Loucy (cell line): ENCODE measurements around the gene SSBP3.

Source experiments
- H2AFZ ChIP-seq: fragments of 200-600 bp; sonication (generic); 2 replicates; pipeline ENCODE4 v1.6.0; 2016; ENCODE audit warnings: antibody characterized with exemption, mild to moderate bottlenecking, low read length, moderate library complexity
- H3F3A ChIP-seq: fragments of 200-600 bp; 2 replicates; pipeline ENCODE4 v1.6.0; 2016; ENCODE audit warnings: antibody characterized with exemption, low read depth, mild to moderate bottlenecking
- H3K27me3 ChIP-seq: fragments of 200-600 bp; sonication (generic); 2 replicates; pipeline ENCODE4 v1.6.1; 2014; ENCODE audit warnings: low read length, mild to moderate bottlenecking; ENCODE audit not compliant: insufficient read depth, poor library complexity, severe bottlenecking
- H3K36me3 ChIP-seq: fragments of 200-600 bp; sonication (generic); 2 replicates; pipeline ENCODE4 v1.6.1; 2016; ENCODE audit warnings: low read length; ENCODE audit not compliant: insufficient read depth
- H3K4me1 ChIP-seq: fragments of 200-600 bp; sonication (generic); 2 replicates; pipeline ENCODE4 v1.5.1; 2014; ENCODE audit warnings: low read length, mild to moderate bottlenecking; ENCODE audit not compliant: insufficient read depth, poor library complexity, severe bottlenecking
- H3K4me2 ChIP-seq: fragments of 200-600 bp; sonication (generic); 2 replicates; pipeline ENCODE4 v1.6.0; 2014; ENCODE audit warnings: antibody characterized with exemption, low read length, low read depth, mild to moderate bottlenecking; ENCODE audit not compliant: poor library complexity, severe bottlenecking
- H3K4me3 ChIP-seq: fragments of 200-600 bp; sonication (generic); 2 replicates; pipeline ENCODE4 v1.5.1; 2014; ENCODE audit warnings: low read length, mild to moderate bottlenecking, mixed read lengths; ENCODE audit not compliant: poor library complexity, severe bottlenecking
- H3K79me2 ChIP-seq: fragments of 200-600 bp; sonication (generic); 2 replicates; pipeline ENCODE4 v1.6.1; 2014; ENCODE audit warnings: low read length; ENCODE audit not compliant: insufficient read depth
- H3K9ac ChIP-seq: fragments of 200-600 bp; sonication (generic); 2 replicates; pipeline ENCODE4 v1.6.0; 2014; ENCODE audit warnings: mild to moderate bottlenecking, low read depth, low read length, moderate library complexity; ENCODE audit not compliant: poor library complexity, severe bottlenecking
- H3K9me2 ChIP-seq: fragments of 200-600 bp; sonication (generic); replicated peaks from 2 replicates; pipeline ENCODE4 v1.6.1; 2016; ENCODE audit warnings: low read depth, low read length, mixed read lengths
- H3K9me3 ChIP-seq: fragments of 200-600 bp; sonication (generic); 2 replicates; pipeline ENCODE4 v1.6.1; 2014; ENCODE audit warnings: mild to moderate bottlenecking, antibody characterized with exemption, low read length, low read depth; ENCODE audit not compliant: insufficient read depth
- H4K20me1 ChIP-seq: fragments of 200-600 bp; sonication (generic); 2 replicates; pipeline ENCODE4 v1.6.0; 2014; ENCODE audit warnings: antibody characterized with exemption, low read length, mild to moderate bottlenecking; ENCODE audit not compliant: insufficient read depth, poor library complexity, severe bottlenecking
- EZH2phosphoT487 ChIP-seq: fragments of 200-600 bp; IDR thresholded peaks from 2 replicates; pipeline ENCODE4 v1.6.1; 2018; ENCODE audit warnings: antibody characterized with exemption, mild to moderate bottlenecking, moderate library complexity, borderline replicate concordance
- TF ChIP-seq, protein P1 (sequence below): fragments of 200-600 bp; sonication (generic); conservative IDR thresholded peaks from 2 replicates; pipeline ENCODE4 v1.5.1; 2014; ENCODE audit warnings: mild to moderate bottlenecking, antibody characterized with exemption, low read length

The SSBP3 gene

DNA sequence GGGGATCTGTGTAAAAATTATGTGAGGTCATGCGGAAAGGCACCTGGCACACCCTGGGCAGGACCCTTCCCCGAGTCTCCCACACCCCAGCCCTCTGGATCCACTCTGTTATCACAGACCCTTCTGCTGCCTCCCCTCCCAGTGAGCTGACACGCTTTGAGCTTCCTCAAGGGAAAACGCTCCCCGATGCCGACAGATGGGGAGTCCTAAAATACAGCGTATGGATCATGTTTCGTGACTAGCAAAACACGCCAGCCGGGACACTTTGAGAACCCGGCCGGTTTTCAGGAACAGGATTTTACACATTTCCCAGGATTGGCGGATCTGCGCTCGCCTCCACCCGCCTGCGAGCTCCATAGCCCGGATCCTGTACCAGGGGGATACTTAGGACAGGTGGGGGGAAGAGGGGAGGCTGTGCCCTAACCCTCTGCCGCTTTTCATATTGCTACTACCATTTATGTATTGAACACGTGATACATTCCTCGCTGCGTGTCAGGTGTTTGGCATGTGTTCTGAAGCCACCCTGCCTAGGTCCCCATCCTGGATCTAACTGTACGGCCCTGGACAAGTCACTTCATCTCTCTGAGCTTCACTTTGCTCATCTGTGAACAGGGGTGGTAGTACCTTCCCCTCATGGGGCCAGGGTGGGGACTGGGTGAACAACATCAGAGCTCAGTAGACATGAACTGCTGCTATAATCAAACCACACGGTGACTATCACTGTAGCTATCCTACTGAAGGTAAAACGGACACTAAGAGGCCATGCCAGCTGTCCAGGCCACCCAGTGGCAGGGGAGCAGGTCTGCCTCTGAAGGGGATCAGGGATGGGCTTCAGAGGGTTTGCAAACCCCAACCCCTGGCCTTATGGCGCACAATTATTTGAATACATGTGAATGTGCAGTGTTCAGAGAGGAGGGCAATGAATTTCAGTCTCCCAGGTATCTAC, 63.2 kb downstream of the SSBP3 start:
- H3K79me2 ChIP-seq: peaks cover 88% of the 10 kb centered on the region; the same call in 1 of the 2 replicates
- TF ChIP-seq, protein P1, sequence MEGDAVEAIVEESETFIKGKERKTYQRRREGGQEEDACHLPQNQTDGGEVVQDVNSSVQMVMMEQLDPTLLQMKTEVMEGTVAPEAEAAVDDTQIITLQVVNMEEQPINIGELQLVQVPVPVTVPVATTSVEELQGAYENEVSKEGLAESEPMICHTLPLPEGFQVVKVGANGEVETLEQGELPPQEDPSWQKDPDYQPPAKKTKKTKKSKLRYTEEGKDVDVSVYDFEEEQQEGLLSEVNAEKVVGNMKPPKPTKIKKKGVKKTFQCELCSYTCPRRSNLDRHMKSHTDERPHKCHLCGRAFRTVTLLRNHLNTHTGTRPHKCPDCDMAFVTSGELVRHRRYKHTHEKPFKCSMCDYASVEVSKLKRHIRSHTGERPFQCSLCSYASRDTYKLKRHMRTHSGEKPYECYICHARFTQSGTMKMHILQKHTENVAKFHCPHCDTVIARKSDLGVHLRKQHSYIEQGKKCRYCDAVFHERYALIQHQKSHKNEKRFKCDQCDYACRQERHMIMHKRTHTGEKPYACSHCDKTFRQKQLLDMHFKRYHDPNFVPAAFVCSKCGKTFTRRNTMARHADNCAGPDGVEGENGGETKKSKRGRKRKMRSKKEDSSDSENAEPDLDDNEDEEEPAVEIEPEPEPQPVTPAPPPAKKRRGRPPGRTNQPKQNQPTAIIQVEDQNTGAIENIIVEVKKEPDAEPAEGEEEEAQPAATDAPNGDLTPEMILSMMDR: no peak
- TF ChIP-seq EZH2phosphoT487: no peak
- H3K9me3 ChIP-seq: no peaks in the 10 kb centered on the region
- H3K9ac ChIP-seq: no peak overlapping the region
- H2AFZ ChIP-seq: no peak overlapping the region
- H3K4me3 ChIP-seq: no peak overlapping the region
- peaks cover 17% of the 10 kb centered on the region for H4K20me1 ChIP-seq
- H3K27me3 ChIP-seq: no peaks in the 10 kb centered on the region
- H3F3A ChIP-seq: no peaks in the 10 kb centered on the region
- H3K36me3 ChIP-seq: peaks cover 23% of the 10 kb centered on the region; the same call in 1 of the 2 replicates
- H3K4me1 ChIP-seq: no peaks in the 10 kb centered on the region
- no peaks in the 10 kb centered on the region for H3K9me2 ChIP-seq
- no peak overlapping the region for H3K4me2 ChIP-seq

DNA sequence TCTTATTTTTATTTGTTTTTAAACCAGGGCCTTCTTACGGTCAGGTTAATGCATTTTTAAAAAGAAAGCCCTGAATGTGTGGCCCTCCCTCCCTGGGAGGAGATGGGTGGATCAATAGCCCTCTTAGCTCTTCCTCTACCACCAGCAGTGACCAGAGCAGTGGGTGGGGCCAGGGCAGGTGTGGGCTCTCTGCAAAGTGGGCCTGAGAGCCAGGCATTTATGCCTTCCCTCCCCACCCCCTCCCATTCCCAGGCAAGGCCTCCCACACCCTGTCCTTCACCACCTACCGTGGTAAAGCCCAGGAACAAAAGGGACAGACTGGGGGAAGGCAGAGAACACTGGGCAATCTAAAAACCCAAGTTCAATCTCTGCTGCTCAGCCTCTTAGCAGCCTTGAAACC, 63.9 kb downstream of the SSBP3 start:
- no peak overlapping the region for H3K9ac ChIP-seq
- H3K4me2 ChIP-seq: no peak overlapping the region
- no peaks in the 10 kb centered on the region for H3K9me3 ChIP-seq
- H3K79me2 ChIP-seq: peaks cover 88% of the 10 kb centered on the region; the same call in 1 of the 2 replicates
- no peak overlapping the region for H2AFZ ChIP-seq
- H3K4me1 ChIP-seq: no peaks in the 10 kb centered on the region
- peaks cover 18% of the 10 kb centered on the region for H4K20me1 ChIP-seq
- H3K4me3 ChIP-seq: no peak overlapping the region
- no peaks in the 10 kb centered on the region for H3F3A ChIP-seq
- H3K9me2 ChIP-seq: no peaks in the 10 kb centered on the region
- TF ChIP-seq, protein P1: no peak
- no peak for TF ChIP-seq EZH2phosphoT487
- H3K36me3 ChIP-seq: peaks cover 23% of the 10 kb centered on the region; the same call in 1 of the 2 replicates
- no peaks in the 10 kb centered on the region for H3K27me3 ChIP-seq

DNA sequence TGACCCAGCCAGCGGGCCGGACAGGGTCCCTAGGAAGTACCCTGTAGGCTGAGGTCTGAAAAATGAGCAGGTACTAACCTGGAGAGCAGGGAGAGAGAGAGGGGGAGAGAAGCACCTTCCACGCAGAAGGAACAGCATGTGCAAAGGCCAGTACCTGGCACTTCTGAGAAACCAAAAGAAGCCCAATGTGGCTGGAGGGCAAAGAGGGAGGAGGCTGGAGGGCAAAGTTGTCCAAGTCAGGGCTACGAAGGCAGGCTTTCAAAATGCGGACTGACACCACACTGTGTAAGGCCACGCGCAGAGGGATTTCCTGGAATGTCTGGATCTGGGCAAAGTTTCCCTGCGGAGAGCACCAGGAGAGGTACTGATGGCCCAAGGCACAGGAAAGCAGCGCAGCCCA, 64.4 kb downstream of the SSBP3 start:
- H3K4me3 ChIP-seq: no peak overlapping the region
- no peaks in the 10 kb centered on the region for H3K9me3 ChIP-seq
- H3K36me3 ChIP-seq: peaks cover 28% of the 10 kb centered on the region; the same call in 1 of the 2 replicates
- no peaks in the 10 kb centered on the region for H3F3A ChIP-seq
- no peak for TF ChIP-seq EZH2phosphoT487
- TF ChIP-seq, protein P1: no peak
- H3K4me2 ChIP-seq: no peak overlapping the region
- no peaks in the 10 kb centered on the region for H3K9me2 ChIP-seq
- peaks cover 18% of the 10 kb centered on the region for H4K20me1 ChIP-seq
- H3K9ac ChIP-seq: no peak overlapping the region
- H2AFZ ChIP-seq: no peak overlapping the region
- peaks cover 89% of the 10 kb centered on the region; the same call in 1 of the 2 replicates for H3K79me2 ChIP-seq
- no peaks in the 10 kb centered on the region for H3K27me3 ChIP-seq
- no peaks in the 10 kb centered on the region for H3K4me1 ChIP-seq
